ENCODE data around the gene AMDHD2. TPM values are rescaled to one million over a fixed set of nuclear protein-coding genes. Genes with fewer than 3 reads are reported as not detected.
A peak's percentile ranks its signal among the peaks of the same experiment; 100 is the strongest.

Gene AMDHD2, protein sequence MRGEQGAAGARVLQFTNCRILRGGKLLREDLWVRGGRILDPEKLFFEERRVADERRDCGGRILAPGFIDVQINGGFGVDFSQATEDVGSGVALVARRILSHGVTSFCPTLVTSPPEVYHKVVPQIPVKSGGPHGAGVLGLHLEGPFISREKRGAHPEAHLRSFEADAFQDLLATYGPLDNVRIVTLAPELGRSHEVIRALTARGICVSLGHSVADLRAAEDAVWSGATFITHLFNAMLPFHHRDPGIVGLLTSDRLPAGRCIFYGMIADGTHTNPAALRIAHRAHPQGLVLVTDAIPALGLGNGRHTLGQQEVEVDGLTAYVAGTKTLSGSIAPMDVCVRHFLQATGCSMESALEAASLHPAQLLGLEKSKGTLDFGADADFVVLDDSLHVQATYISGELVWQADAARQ
- total RNA-seq = 88.4 and 94.8 TPM in 2 replicates

DNA sequence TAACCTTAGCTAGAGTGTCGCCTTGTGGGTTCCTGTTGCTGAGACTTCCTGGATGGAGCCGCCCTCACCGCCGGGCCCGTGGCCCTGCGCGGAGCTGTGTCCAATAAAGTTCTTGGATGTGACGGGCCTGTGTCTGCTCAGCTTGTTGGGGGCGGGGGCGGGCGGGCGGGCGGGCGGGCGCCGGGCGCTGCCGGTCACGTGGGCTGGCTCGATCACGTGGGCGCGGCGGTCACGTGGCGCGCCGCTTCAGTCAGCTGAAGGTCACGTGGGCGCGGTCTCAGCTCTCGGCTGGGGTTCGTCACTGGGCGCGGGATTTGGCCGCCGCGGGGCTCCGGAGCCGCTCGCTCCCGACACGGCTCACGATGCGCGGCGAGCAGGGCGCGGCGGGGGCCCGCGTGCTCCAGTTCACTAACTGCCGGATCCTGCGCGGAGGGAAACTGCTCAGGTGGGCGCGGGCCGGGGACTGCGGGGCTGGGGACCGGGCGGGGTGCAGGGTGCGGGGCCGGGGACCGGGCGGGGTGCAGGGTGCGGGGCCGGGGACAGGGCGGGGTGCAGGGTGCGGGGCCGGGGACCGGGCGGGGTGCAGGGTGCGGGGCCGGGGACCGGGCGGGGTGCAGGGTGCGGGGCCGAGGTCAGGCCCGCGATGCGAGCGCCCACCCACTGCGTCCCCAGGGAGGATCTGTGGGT is at the start of gene AMDHD2:
Gene AMDHD2, plus strand, starts transcription at position 275 of the 687 bp plus-strand sequence. Its CDS starts 88 bp downstream, at position 363.
- H2AFZ ChIP-seq (ENCODE audit: low read length) = no peak within 1 kb of the TSS
- H3K27me3 ChIP-seq (ENCODE audit: insufficient read depth, low read length) = no peaks in the 10 kb centered on the region
- peak within 1 kb of the TSS; percentile 86 for H3K4me2 ChIP-seq (ENCODE audit: insufficient read depth, low read length)
- peak within 1 kb of the TSS; percentile 75 for H3K4me3 ChIP-seq (ENCODE audit: insufficient read depth, low read length)
- H3K4me1 ChIP-seq (ENCODE audit: insufficient read depth, low read length) = peaks cover 36% of the 10 kb centered on the region
- no peaks in the 10 kb centered on the region for H3K9me3 ChIP-seq (ENCODE audit: low read depth, low read length)
- H3K79me2 ChIP-seq (ENCODE audit: insufficient read depth, low read length) = peaks cover 91% of the 10 kb centered on the region
- H4K20me1 ChIP-seq (ENCODE audit: insufficient read depth, low read length) = peaks cover 54% of the 10 kb centered on the region
- H3K27ac ChIP-seq (ENCODE audit: low read depth, low read length) = peak within 1 kb of the TSS; percentile 56
- DNase-seq (ENCODE audit: insufficient read length, low spot score, missing footprints) = peak; percentile 100
- TF ChIP-seq CTCF (IDR thresholded peaks at IDR 0.05; ENCODE audit: extremely low read depth, low read depth, low read length) = no peak
- peaks cover 31% of the 10 kb centered on the region for H3K36me3 ChIP-seq (ENCODE audit: insufficient read depth, low read length)

- Histone ChIP-seq H3K4me1 (ENCODE audit: insufficient read depth, low read length) (peaks cover 13% of the 10 kb centered on the region), H3K27ac (ENCODE audit: low read depth, low read length) (no peak overlapping the region), H3K4me3 (ENCODE audit: insufficient read depth, low read length) (no peak overlapping the region), H3K4me2 (ENCODE audit: insufficient read depth, low read length) (peak overlapping the region; percentile 58), H4K20me1 (ENCODE audit: insufficient read depth, low read length) (peaks cover 4% of the 10 kb centered on the region), H3K27me3 (ENCODE audit: insufficient read depth, low read length) (no peaks in the 10 kb centered on the region), H3K36me3 (ENCODE audit: insufficient read depth, low read length) (no peaks in the 10 kb centered on the region), H3K9me3 (ENCODE audit: low read depth, low read length) (no peaks in the 10 kb centered on the region), H3K79me2 (ENCODE audit: insufficient read depth, low read length) (peaks cover 4% of the 10 kb centered on the region), H2AFZ (ENCODE audit: low read length) (no peak overlapping the region)
- no peak for TF ChIP-seq CTCF (IDR thresholded peaks at IDR 0.05; ENCODE audit: extremely low read depth, low read depth, low read length)
- DNase-seq (ENCODE audit: insufficient read length, low spot score, missing footprints) = no peak
These were observed 49.6 kb upstream of the AMDHD2 start for GRCh38 chr16:2470603-2471015.

DNA sequence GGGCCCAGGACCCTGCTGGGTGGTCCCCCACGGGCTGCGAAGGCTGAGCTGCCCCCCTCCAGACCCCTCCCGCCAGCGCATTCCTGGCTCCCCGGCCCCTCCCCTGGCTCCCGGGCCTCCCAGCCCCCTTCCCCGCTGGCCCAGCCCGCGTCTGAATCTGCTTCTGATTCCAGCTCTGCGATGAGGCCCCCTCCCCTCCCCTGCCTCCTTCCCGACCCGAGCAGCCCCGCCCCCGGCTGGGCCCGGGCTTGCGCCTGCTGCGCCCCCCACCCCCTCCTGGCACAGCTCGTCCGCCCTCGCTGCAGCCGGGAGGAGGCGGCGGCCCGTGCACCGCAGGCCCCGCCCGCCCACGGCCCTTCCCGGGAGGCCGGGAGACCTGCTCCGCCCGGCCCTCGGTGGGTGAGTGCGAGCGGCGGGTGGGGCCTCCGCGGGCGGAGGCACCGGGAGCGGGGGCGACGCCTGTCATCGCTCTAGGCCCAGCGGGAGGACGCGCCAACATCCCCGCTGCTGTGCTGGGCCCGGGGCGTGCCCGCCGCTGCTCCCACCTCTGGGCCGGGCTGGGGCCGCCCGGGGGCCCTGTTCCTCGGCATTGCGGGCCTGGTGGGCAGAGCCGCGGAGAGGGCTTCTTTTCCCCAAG is 49.0 kb upstream of the AMDHD2 start, which contains the start of gene NTN3:
Gene NTN3, plus strand, starts transcription at position 282 of the 637 bp plus-strand sequence. CDS start 405 bp downstream, outside the sequence.
- Histone ChIP-seq H3K4me2 (ENCODE audit: insufficient read depth, low read length) (peak within 1 kb of the TSS; percentile 58), H3K27ac (ENCODE audit: low read depth, low read length) (no peak within 1 kb of the TSS), H3K4me3 (ENCODE audit: insufficient read depth, low read length) (peak within 1 kb of the TSS; percentile 50), H3K79me2 (ENCODE audit: insufficient read depth, low read length) (peaks cover 8% of the 10 kb centered on the region), H4K20me1 (ENCODE audit: insufficient read depth, low read length) (peaks cover 10% of the 10 kb centered on the region), H2AFZ (ENCODE audit: low read length) (no peak within 1 kb of the TSS), H3K36me3 (ENCODE audit: insufficient read depth, low read length) (no peaks in the 10 kb centered on the region), H3K9me3 (ENCODE audit: low read depth, low read length) (no peaks in the 10 kb centered on the region), H3K27me3 (ENCODE audit: insufficient read depth, low read length) (no peaks in the 10 kb centered on the region), H3K4me1 (ENCODE audit: insufficient read depth, low read length) (peaks cover 17% of the 10 kb centered on the region)
- TF ChIP-seq CTCF (IDR thresholded peaks at IDR 0.05; ENCODE audit: extremely low read depth, low read depth, low read length) = no peak
- DNase-seq (ENCODE audit: insufficient read length, low spot score, missing footprints) = peak; percentile 97

Data from osteoblast (primary cell).